CD14-positive monocyte (primary cell): ENCODE measurements around the gene PDE1C. TPM values are rescaled to one million over a fixed set of nuclear protein-coding genes. Genes with fewer than 3 reads are reported as not detected.

Experiments
- DNase-seq, 3 donors: peaks; one replicate each; pipeline ENCODE4 v3.0.0-alpha.2; 2011 to 2022
- H2AFZ ChIP-seq: 2 replicates; pipeline ENCODE4 v1.6.0; 2012; ENCODE audit warnings: mild to moderate bottlenecking, low read depth, low read length, inconsistent platforms; ENCODE audit not compliant: insufficient read depth, poor library complexity, severe bottlenecking
- H3K27ac ChIP-seq, 2 donors: 1 replicate in 1 of 2; 2 replicates in 1 of 2; pipeline ENCODE4 v1.5.1; 2012 to 2013; ENCODE audit warnings: low read length in 2 of 2, control low read depth in 1 of 2, inconsistent platforms in 1 of 2, low read depth in 1 of 2, mild to moderate bottlenecking in 1 of 2
- H3K27me3 ChIP-seq, 2 donors: one replicate each; pipeline versions ENCODE4 v1.6.0 to v1.6.1; 2011 to 2013; ENCODE audit warnings: low read length in 2 of 2; ENCODE audit not compliant: control insufficient read depth in 2 of 2, insufficient read depth in 2 of 2
- H3K36me3 ChIP-seq, 2 donors: replicated peaks in 1 of 2; 1 replicate in 1 of 2; 2 replicates in 1 of 2; pipeline versions ENCODE4 v1.5.1 to v1.6.1; 2012 to 2013; ENCODE audit warnings: low read length in 2 of 2, control low read depth in 1 of 2, inconsistent platforms in 1 of 2, mild to moderate bottlenecking in 1 of 2; ENCODE audit not compliant: insufficient read depth in 2 of 2, control insufficient read depth in 1 of 2
- H3K4me1 ChIP-seq, 2 donors: 1 replicate in 1 of 2; 2 replicates in 1 of 2; pipeline versions ENCODE4 v1.5.1 to v1.6.1; 2012 to 2013; ENCODE audit warnings: low read length in 2 of 2, control low read depth in 1 of 2, inconsistent platforms in 1 of 2, mild to moderate bottlenecking in 1 of 2, moderate library complexity in 1 of 2; ENCODE audit not compliant: insufficient read depth in 2 of 2, control insufficient read depth in 1 of 2
- H3K4me2 ChIP-seq: replicated peaks from 2 replicates; pipeline ENCODE3; 2012; ENCODE audit warnings: low read length, moderate library complexity, mild to moderate bottlenecking; ENCODE audit not compliant: poor library complexity, severe bottlenecking; ENCODE audit errors: extremely low read depth
- H3K4me3 ChIP-seq, 3 experiments: fragments of 200-600 bp in 1 of 3; sonication (generic) in 1 of 3; replicated peaks in 1 of 3; 1 replicate in 2 of 3; 2 replicates in 1 of 3; pipeline ENCODE4 v1.5.1; 2011 to 2013; ENCODE audit warnings: low read length in 3 of 3, mild to moderate bottlenecking in 3 of 3, control low read depth in 2 of 3, low read depth in 2 of 3, inconsistent platforms in 1 of 3, moderate library complexity in 1 of 3
- H3K79me2 ChIP-seq: 2 replicates; pipeline ENCODE4 v1.6.0; 2012; ENCODE audit warnings: mild to moderate bottlenecking, control low read depth, inconsistent platforms, low read length, moderate library complexity; ENCODE audit not compliant: insufficient read depth
- H3K9ac ChIP-seq: 2 replicates; pipeline ENCODE4 v1.6.0; 2017; ENCODE audit warnings: low read length, mild to moderate bottlenecking; ENCODE audit not compliant: insufficient read depth, poor library complexity, severe bottlenecking
- H3K9me3 ChIP-seq, 2 donors: replicated peaks in 1 of 2; 1 replicate in 1 of 2; 2 replicates in 1 of 2; pipeline versions ENCODE4 v1.5.1 to v1.6.1; 2012 to 2013; ENCODE audit warnings: low read length in 2 of 2, control low read depth in 1 of 2; ENCODE audit not compliant: control insufficient read depth in 1 of 2, insufficient read depth in 1 of 2
- H4K20me1 ChIP-seq: 2 replicates; pipeline ENCODE4 v1.6.0; 2012; ENCODE audit warnings: mild to moderate bottlenecking, low read length, control low read depth, moderate library complexity; ENCODE audit not compliant: insufficient read depth
- H3K27ac Mint-ChIP-seq, 7 donors: one replicate each; pipeline ENCODE4 v1.8.0; 2020; ENCODE audit warnings: mild to moderate bottlenecking in 7 of 7, mixed read lengths in 7 of 7, moderate library complexity in 6 of 7, inconsistent platforms in 2 of 7
- H3K27me3 Mint-ChIP-seq, 3 donors: one replicate each; pipeline ENCODE4 v1.8.0; 2021 to 2022; ENCODE audit warnings: low read depth in 3 of 3, mild to moderate bottlenecking in 3 of 3, mixed read lengths in 3 of 3, moderate library complexity in 3 of 3, inconsistent platforms in 1 of 3
- H3K36me3 Mint-ChIP-seq, 2 donors: one replicate each; pipeline ENCODE4 v1.8.0; 2020; ENCODE audit warnings: mixed read lengths in 2 of 2, inconsistent platforms in 1 of 2, mild to moderate bottlenecking in 1 of 2
- H3K4me1 Mint-ChIP-seq: one replicate; pipeline ENCODE4 v1.8.0; 2020; ENCODE audit warnings: mild to moderate bottlenecking, mixed read lengths
- H3K4me3 Mint-ChIP-seq, 2 donors: one replicate each; pipeline ENCODE4 v1.8.0; 2020; ENCODE audit warnings: mild to moderate bottlenecking in 2 of 2, mixed read lengths in 2 of 2, moderate library complexity in 1 of 2
- H3K9me3 Mint-ChIP-seq, 7 donors: one replicate each; pipeline ENCODE4 v1.8.0; 2020 to 2022; ENCODE audit warnings: mixed read lengths in 7 of 7, mild to moderate bottlenecking in 6 of 7, moderate library complexity in 6 of 7, inconsistent platforms in 2 of 7
- WGBS: methylation state at CpG from one replicate; pipeline ENCODE4 v1.1.5; 2013; ENCODE audit warnings: missing lambda C conversion rate; ENCODE audit not compliant: insufficient coverage; 5-methylcytosine and 5-hydroxymethylcytosine counted together
- intact Hi-C, 2 donors: fragments of 100-400 bp; cut with micrococcal nuclease; formaldehyde crosslinking; loops; one replicate each; pipeline versions ENCODE4 v1.15.0 to v1.15.1; 2023
- polyA plus RNA-seq, 3 donors: library from polyadenylated mRNA; depleted of rRNA in 1 of 3; unstranded in 2 of 3; stranded (reverse) in 1 of 3; fragments of 300-500 nt in 2 of 3; fragments of >200 nt in 1 of 3; fragmentation: Illumina TruSeq in 2 of 3; gene quantifications; 1 replicate in 2 of 3; 2 replicates in 1 of 3; pipeline ENCODE4 v1.2.3, GENCODE V29; 2012 to 2021
- TF ChIP-seq, protein P1 (sequence below): fragments of 200-600 bp; IDR thresholded peaks from one replicate; pipeline ENCODE4 v1.8.0; 2022; ENCODE audit warnings: antibody characterized with exemption, mild to moderate bottlenecking

Gene PDE1C
- polyA plus RNA-seq, 3 donors: not detected

DNA sequence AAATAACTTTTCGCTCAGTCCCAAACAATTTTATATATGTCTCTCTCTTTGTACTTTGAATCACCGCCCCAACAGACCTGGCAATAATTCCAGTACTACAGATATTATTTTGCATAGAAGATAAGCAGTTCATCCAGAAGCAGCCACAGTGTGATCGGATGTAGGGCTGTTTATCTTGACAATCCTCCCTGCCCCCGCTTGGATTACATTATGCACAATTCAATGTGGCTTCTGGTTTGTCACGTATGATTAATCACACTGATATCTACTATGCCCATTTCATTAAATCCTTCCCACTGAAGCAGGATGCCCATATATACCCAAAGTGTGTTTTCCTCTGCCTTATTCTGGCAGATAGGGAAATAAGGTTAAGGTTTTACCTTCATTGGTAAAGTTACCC, 115.2 kb downstream of the PDE1C start:
- Histone ChIP-seq H3K36me3 (no peaks in the 10 kb centered on the region), H3K9me3 (peaks cover 0 to 3% of the 10 kb centered on the region in 2 donors), H3K4me1 (peaks cover 0 to 2% of the 10 kb centered on the region in 2 donors), H3K27ac (no peak overlapping the region), H3K27me3 (no peaks in the 10 kb centered on the region), H3K4me3 (no peak overlapping the region), H3K9ac (no peak overlapping the region), H3K79me2 (no peaks in the 10 kb centered on the region), H3K4me2 (no peak overlapping the region), H4K20me1 (no peaks in the 10 kb centered on the region), H2AFZ (no peak overlapping the region)
- intact Hi-C loops: no loop called here
- H3K4me1 Mint-ChIP-seq: no peaks in the 10 kb centered on the region
- H3K36me3 Mint-ChIP-seq: no peaks in the 10 kb centered on the region
- H3K9me3 Mint-ChIP-seq: peaks cover 0 to 4% (median 4%) of the 10 kb centered on the region in 7 donors
- peaks cover 0 to 1% (median 0%) of the 10 kb centered on the region in 3 donors for H3K27me3 Mint-ChIP-seq
- TF ChIP-seq, protein P1, sequence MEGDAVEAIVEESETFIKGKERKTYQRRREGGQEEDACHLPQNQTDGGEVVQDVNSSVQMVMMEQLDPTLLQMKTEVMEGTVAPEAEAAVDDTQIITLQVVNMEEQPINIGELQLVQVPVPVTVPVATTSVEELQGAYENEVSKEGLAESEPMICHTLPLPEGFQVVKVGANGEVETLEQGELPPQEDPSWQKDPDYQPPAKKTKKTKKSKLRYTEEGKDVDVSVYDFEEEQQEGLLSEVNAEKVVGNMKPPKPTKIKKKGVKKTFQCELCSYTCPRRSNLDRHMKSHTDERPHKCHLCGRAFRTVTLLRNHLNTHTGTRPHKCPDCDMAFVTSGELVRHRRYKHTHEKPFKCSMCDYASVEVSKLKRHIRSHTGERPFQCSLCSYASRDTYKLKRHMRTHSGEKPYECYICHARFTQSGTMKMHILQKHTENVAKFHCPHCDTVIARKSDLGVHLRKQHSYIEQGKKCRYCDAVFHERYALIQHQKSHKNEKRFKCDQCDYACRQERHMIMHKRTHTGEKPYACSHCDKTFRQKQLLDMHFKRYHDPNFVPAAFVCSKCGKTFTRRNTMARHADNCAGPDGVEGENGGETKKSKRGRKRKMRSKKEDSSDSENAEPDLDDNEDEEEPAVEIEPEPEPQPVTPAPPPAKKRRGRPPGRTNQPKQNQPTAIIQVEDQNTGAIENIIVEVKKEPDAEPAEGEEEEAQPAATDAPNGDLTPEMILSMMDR: no peak
- H3K27ac Mint-ChIP-seq: no peak overlapping the region
- DNase-seq: no peak
- WGBS: no CpG with 5 or more reads among the region's 5 CpGs
- no peak overlapping the region for H3K4me3 Mint-ChIP-seq

DNA sequence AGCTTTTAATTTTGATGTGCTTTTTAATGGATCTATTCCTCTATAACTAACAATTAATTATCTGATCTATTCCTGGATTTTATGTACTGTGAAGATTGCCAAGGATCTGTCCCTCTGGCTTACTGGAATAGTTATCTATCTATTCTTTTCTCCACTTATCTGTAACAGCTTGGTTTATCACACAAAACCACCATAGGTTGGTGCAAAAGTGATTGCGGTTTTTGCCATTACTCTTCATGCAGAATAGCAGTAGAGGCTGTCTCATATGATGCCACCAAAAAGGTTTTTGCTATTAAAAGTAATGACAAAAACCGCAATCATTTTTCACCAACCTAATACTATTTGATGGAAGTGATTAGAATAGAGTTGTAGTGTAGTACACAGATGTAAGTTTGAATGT, 115.7 kb downstream of the PDE1C start:
- Histone ChIP-seq H3K79me2 (no peaks in the 10 kb centered on the region), H3K4me3 (no peak overlapping the region), H3K9ac (no peak overlapping the region), H3K4me2 (no peak overlapping the region), H4K20me1 (no peaks in the 10 kb centered on the region), H3K4me1 (peaks cover 0 to 2% of the 10 kb centered on the region in 2 donors), H3K27me3 (no peaks in the 10 kb centered on the region), H2AFZ (no peak overlapping the region), H3K36me3 (no peaks in the 10 kb centered on the region), H3K27ac (no peak overlapping the region), H3K9me3 (peaks cover 0 to 3% of the 10 kb centered on the region in 2 donors)
- Mint-ChIP-seq H3K27ac (no peak overlapping the region), H3K36me3 (no peaks in the 10 kb centered on the region), H3K27me3 (peaks cover 0 to 1% (median 0%) of the 10 kb centered on the region in 3 donors), H3K4me3 (no peak overlapping the region), H3K9me3 (peaks cover 0 to 4% (median 2%) of the 10 kb centered on the region in 7 donors), H3K4me1 (no peaks in the 10 kb centered on the region)
- intact Hi-C loops: no loop called here
- TF ChIP-seq, protein P1: no peak
- DNase-seq: no peak
- no CpG with 5 or more reads among the region's 2 CpGs for WGBS
